ENCODE results near the gene SLC18A2. TPM values are rescaled to one million over a fixed set of nuclear protein-coding genes. Genes with fewer than 3 reads are reported as not detected.

Gene SLC18A2
- total RNA-seq, 1 experiment from 2014 or later = 4.0 TPM

- no peaks in the 10 kb centered on the region for H3K9me3 ChIP-seq (ENCODE audit: control insufficient read depth, low read depth, low read length)
- H4K8ac ChIP-seq (replicated peaks; ENCODE audit: insufficient read length, low read depth, low read length) = no peak overlapping the region
- H2BK5ac ChIP-seq (ENCODE audit: insufficient read length, low read length) = no peak overlapping the region
- no peaks in the 10 kb centered on the region for H3K79me2 ChIP-seq (ENCODE audit: insufficient read depth, low read length)
- no peak for TF ChIP-seq CTCF (conservative IDR thresholded peaks at IDR 0.05)
- peak; percentile 83 for DNase-seq
- peaks cover 3 to 9% of the 10 kb centered on the region in 2 experiments; a peak in 3 of 4 replicates for H3K4me1 Mint-ChIP-seq
- H4K91ac ChIP-seq (ENCODE audit: insufficient read length, low read depth, low read length) = no peak overlapping the region
- H4K20me1 ChIP-seq (ENCODE audit: control insufficient read depth, insufficient read depth, insufficient read length) = no peaks in the 10 kb centered on the region
- H2BK120ac ChIP-seq (ENCODE audit: low read depth, low read length, poor library complexity, severe bottlenecking) = no peak overlapping the region
- peaks cover 6% of the 10 kb centered on the region for H3K23me2 ChIP-seq (ENCODE audit: insufficient read length, low read depth, low read length, poor library complexity, severe bottlenecking)
- no peaks in the 10 kb centered on the region for H3K79me1 ChIP-seq (ENCODE audit: insufficient read depth, low read depth, low read length, poor library complexity, severe bottlenecking)
- no peak overlapping the region for H2BK20ac ChIP-seq (ENCODE audit: low read depth, low read length, poor library complexity, severe bottlenecking)
- H3K18ac ChIP-seq (ENCODE audit: insufficient read length, low read depth, low read length) = no peak overlapping the region
- no peak overlapping the region for H2BK12ac ChIP-seq (ENCODE audit: insufficient read length, low read depth, low read length)
- no peak overlapping the region for H2BK15ac ChIP-seq (ENCODE audit: low read depth, low read length)
- H3K36me3 Mint-ChIP-seq (ENCODE audit: insufficient read depth in 1 of 3, low read depth in 3 of 3) = no peaks in the 10 kb centered on the region; a peak in 2 of 7 replicates
- WGBS (ENCODE audit: extremely low coverage, insufficient read length, low lambda C conversion rate) = no CpG with 5 or more reads among the region's 15 CpGs
- H3K4me1 ChIP-seq (ENCODE audit: insufficient read depth, low read length) = no peaks in the 10 kb centered on the region
- no peak overlapping the region for H2AK5ac ChIP-seq (ENCODE audit: insufficient read length, low read length)
- no peaks in the 10 kb centered on the region for H3K9me3 Mint-ChIP-seq
- peak overlapping the region; percentile 77 for H3K4me2 ChIP-seq (ENCODE audit: insufficient read depth, insufficient read length, low read length)
- no peak overlapping the region for H3T11ph ChIP-seq (ENCODE audit: low read length)
- H2AFZ ChIP-seq (ENCODE audit: low read length) = no peak overlapping the region
- H3K9ac ChIP-seq (ENCODE audit: extremely low read depth, insufficient read length, low read length) = no peak overlapping the region
- no peak overlapping the region for H4K5ac ChIP-seq (ENCODE audit: insufficient read length, low read depth, low read length)
- no peak overlapping the region for H3K4ac ChIP-seq (ENCODE audit: low read depth, low read length)
- H3K27ac ChIP-seq (ENCODE audit: insufficient read length, low read depth, low read length) = no peak overlapping the region
- no peak overlapping the region for H3K56ac ChIP-seq (ENCODE audit: insufficient read length, low read depth, low read length)
- H3K4me3 Mint-ChIP-seq = peak overlapping the region; percentile 73 to 88
- H3K27ac Mint-ChIP-seq = no peak overlapping the region
- H3K14ac ChIP-seq (ENCODE audit: insufficient read depth, low read length) = no peak overlapping the region
- peaks cover 75% of the 10 kb centered on the region for H3K27me3 Mint-ChIP-seq (ENCODE audit: low read depth)
- H3K27me3 ChIP-seq (ENCODE audit: insufficient read depth, low read length) = peaks cover 8% of the 10 kb centered on the region; the same call in 1 of the 2 replicates
- H3K23ac ChIP-seq (ENCODE audit: insufficient read length, low read depth, low read length) = no peak overlapping the region
Observed at GRCh38 chr10:117239721-117240620, 943 bp upstream of the SLC18A2 start.

Measured in H9 (cell line).